Stimulated activated CD8-positive, alpha-beta memory T cell treated with anti-CD3 and anti-CD28 coated beads, Interleukin-7, amount 100 ng/mL, for 1 hour (primary cell): ENCODE results near the gene RSPRY1.
"Not testable (repeated sequence)": the region's sequence is repeated elsewhere in the genome, so short reads cannot be mapped to it uniquely, and the experiment has no call there.

Source experiments
- DNase-seq, 2 donors: peaks; one replicate each; pipeline ENCODE4 v3.0.0-alpha.2; 2020; ENCODE audit warnings: low read depth in 2 of 2

The RSPRY1 gene

GRCh38 chr16:57271867-57272495, 85.9 kb downstream of the RSPRY1 start:
- DNase-seq = no peak

GRCh38 chr16:57273359-57273758, 87.2 kb downstream of the RSPRY1 start:
- DNase-seq = no peak

DNA sequence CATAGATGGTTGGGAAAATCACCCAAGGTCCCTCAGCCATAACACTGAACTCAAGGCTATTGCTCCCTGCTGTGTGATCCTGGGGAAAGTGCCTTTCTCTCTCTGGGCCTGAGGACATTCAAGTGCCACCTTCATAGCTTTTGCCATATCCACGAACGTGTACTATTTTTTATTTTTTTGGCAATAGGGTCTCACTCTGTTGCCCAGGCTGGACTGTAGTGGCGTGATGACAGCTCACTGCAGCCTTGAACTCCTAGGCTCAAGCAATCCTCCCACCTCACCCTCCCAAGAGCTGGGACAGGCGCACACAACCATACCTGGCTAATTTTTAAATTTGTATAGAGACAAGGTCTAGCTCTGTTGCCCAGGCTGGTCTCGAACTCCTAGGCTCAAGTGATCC, 87.7 kb downstream of the RSPRY1 start:
- DNase-seq = no peak

- DNase-seq = not testable (repeated sequence)
Observed at GRCh38 chr16:57275946-57276345, 89.8 kb downstream of the RSPRY1 start.

GRCh38 chr16:57276596-57276995, 90.5 kb downstream of the RSPRY1 start:
- no peak for DNase-seq

DNA sequence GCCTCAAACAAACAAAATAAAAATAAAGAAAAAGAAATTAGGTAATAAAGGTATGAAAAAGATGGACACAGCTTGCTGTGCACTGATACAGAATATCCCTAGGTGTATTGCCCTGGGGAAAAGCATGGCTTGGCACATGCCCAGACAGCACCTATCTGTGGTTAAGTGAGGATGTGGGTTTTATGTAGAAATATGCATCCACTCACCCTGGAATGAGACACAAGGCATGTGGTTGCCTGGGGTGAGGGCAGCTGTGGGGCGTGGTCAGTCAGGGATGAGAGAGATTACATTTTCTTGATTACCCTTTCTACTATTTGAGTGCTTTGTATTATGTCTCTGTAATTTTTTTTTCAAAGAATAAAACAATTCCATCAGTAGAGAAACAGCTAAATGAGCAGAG, 91.5 kb downstream of the RSPRY1 start:
- DNase-seq = no peak

GRCh38 chr16:57278494-57278893, 92.4 kb downstream of the RSPRY1 start:
- no peak for DNase-seq

GRCh38 chr16:57279780-57280638, 93.9 kb downstream of the RSPRY1 start:
- no peak for DNase-seq

DNA sequence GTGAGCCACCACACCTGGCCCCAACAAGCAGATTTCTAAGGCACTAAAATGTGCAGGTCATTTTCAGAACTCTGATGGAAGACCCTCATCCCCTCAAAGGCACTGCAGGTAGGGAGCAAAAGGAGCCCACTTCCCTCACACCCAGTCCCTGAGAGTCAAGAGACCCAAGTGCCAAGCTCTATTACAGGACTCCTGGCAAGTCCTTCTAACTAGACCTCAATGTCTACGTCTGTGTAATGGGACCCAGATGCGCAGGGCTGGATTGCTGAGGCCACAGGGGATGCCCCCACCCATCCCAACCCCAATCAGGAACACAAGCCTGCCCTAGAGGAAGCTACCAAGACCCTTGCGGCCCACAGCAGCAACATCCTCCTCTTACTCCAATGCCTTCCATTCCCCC, 95.7 kb downstream of the RSPRY1 start:
- no peak for DNase-seq

DNA sequence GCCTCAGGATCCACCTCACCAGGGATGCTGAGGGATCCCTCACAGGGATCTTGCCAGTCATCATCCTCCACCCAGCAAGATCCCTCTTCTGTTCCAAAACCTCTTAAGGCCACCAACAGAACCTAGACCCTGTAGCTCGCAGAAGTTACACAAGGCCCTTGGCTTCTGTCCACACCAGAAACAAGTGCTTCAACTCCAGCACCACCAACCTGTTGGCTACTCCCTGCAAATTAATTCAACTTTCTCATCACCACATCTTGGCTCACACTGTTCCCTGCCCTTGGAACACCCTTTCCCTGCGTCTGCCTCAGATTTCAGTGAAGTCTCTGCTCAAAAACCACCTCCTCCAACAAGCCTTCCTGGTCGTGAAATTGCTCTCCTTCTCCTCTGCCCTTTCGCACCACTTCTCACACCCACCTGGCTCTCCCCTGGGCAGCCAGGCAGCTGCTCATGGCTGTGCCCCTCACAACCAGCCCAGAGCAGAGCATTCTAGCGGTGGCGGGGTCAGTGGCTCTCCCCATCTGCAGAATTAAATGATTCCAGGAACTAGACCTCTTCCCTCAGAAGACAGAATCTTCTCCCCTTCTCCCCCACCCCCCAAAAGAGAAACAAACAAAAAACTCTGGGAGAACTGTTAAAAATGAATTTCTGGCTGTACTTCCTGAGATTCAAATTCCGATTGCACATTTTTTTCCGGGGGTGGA, 96.5 kb downstream of the RSPRY1 start:
- no peak for DNase-seq

DNA sequence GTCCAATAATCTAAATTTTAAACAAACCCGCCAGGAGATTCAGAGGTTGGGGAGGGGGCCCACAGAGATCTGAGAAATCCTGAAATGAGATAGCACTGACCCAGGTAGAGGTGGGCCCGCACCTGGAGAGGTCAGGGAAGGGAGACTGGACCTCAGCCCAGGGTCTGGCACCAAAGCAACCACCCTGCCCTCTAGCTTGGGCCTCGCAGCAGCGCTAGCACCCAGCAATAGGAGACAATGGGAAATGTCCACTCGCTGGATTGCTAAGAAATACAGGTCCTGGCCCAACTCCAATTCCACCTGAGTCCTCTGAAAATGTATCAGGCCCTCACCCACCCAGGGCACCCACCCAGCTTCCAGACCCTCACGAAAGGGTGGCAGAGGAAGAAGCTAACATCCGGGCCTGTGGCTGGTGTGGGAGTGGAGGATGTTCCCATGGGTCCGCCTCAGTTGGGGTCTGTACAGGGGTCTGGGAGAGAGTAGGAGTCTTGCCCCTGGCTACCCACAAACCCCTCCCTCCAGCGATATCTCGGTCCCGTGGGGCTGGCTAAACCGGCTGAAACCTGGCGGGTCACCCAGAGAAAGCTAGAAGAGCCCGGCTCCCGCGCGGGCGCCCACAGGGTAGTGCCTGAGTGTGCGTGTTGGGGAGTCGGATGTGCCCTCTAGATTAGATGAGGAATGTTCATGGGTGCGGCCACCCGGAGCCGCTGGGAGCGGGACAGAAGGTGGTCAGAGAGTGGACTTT, 97.3 kb downstream of the RSPRY1 start:
- no peak for DNase-seq

DNA sequence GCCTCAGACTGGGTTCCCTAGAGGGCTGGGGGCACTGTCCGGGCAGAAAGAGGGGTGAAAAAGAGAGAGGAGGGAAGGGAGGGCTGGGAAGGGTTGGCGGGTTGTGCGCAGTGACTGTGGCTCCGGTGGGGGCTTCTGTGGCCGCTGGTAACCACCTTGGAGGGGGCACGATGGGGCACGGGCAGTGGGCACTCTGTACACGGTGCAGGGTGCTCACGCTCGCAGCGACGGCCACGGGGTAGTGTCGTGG, 97.8 kb downstream of the RSPRY1 start:
- no peak for DNase-seq

DNA sequence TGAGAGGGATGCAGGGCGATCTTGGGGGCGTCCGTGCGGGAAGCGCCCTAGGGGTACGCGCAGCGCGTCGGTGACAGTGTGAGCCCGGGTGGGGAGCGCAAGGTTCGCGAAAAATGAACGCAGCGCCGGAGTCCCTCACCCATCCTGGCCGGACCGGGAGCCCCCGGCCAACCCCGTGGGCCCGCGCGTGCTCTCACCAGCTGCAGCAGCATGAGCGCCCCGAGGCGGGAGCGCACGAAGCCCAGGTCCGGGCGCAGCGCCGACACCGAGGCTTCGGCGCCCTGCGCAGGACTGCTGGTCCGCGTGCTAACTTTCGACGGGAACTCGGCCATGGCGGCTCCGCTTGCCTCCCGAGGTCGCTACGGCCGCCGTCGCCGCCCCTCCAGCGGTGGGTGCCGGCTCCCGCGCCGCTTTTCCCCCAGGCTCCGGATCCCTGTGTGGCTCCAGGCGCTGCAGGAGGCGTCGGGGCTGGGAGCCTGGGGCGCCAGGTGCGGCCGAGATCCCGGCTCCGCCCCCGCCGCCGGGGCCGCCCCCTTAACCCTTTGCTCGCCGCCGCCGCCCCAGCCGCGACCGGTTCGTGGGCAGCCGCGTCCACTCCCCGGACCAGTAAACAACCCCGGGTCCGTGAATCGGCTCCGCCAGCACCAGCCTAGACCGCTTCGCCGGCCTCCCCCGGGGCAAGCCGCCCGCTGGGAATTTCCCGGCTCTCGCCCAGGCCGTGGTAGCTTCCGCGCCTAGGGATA, 98.3 kb downstream of the RSPRY1 start, which contains the start of gene PLLP:
Gene PLLP, minus strand, starts transcription at position 464 of the 743 bp plus-strand sequence. Its CDS starts 132 bp downstream, at position 332.
- DNase-seq = no peak

DNA sequence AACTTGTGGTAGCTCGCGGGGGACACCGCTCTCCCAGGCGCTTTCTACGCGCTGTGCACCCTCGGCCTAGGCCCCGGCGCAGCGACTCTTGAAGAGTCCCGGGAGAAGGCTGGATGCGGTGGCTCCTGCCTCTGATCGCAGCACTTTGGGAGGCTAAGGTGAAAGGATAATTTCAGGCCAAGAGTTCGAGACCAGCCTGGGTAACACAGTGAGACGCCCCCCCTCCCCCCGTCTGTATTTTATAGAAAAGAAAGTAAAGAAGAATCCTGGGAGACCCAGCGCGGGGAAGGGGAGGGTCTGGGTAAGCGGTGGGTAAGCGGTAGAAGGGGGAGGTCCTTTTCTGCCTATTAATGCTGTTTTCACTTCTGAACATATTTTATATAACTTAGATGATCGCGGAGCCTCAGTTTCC, 98.8 kb downstream of the RSPRY1 start:
- DNase-seq = no peak

DNA sequence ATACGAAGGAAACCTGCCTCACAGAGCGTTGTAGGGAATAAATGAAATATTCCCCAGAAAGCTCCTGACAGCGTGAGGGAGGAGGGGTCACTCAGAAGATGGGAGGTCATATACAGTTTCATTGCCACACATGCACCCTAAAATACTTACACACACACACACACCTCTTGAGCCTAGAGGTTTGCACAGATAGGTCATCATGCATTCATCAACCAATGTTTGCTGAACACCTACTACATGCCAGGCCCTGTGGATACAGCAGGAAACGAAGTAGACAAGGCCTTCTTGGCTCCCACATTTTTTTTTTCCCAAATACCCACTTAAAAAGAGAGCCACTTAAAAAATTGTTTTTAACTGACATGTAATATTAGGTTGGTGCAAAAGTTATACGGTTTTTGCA, 99.2 kb downstream of the RSPRY1 start:
- no peak for DNase-seq

- no peak for DNase-seq
Observed at GRCh38 chr16:57289391-57290257, 103.5 kb downstream of the RSPRY1 start.
